H1 (cell line): Measurements from ENCODE around the gene ARG2. TPM values are rescaled to one million over a fixed set of nuclear protein-coding genes. Genes with fewer than 3 reads are reported as not detected.

Source experiments
- CTCF ChIA-PET: fragments of 300-600 bp; sonication (Branson Sonifier 250); formaldehyde crosslinking; loops from one replicate; lab custom pipeline; 2021; ENCODE audit not compliant: partially characterized antibody; lab: Charles Lee
- POLR2A ChIA-PET: fragments of 300-600 bp; sonication (Branson Sonifier 250); formaldehyde crosslinking; loops from one replicate; lab custom pipeline; 2021; ENCODE audit warnings: inconsistent platforms; ENCODE audit not compliant: partially characterized antibody; lab: Charles Lee
- DNase-seq, 2 experiments: peaks; one replicate each; pipeline versions ENCODE4 v3.0.0 to v3.0.0-alpha.2; 2010 to 2022; ENCODE audit warnings: low spot score in 2 of 2, low read depth in 1 of 2, mixed read lengths in 1 of 2
- FAIRE-seq: peaks from 2 replicates; lab custom pipeline; 2011; peaks lifted over from hg19 to GRCh38; lab: Jason Lieb, UNC
- H2AFZ ChIP-seq: 2 replicates; pipeline ENCODE4 v1.8.1; 2012; ENCODE audit warnings: low read length, inconsistent platforms
- H2AK5ac ChIP-seq: 2 replicates; pipeline ENCODE4 v1.6.1; 2013; ENCODE audit warnings: low read depth, low read length
- H2BK120ac ChIP-seq: replicated peaks from 2 replicates; pipeline ENCODE3; 2013; ENCODE audit warnings: low read depth, low read length, inconsistent platforms
- H2BK12ac ChIP-seq: 2 replicates; pipeline ENCODE4 v1.6.1; 2013; ENCODE audit warnings: low read depth, low read length
- H2BK15ac ChIP-seq: 2 replicates; pipeline ENCODE4 v1.6.1; 2013; ENCODE audit warnings: low read length
- H2BK20ac ChIP-seq: 2 replicates; pipeline ENCODE4 v1.6.1; 2013; ENCODE audit warnings: low read length
- H2BK5ac ChIP-seq: 2 replicates; pipeline ENCODE4 v1.6.1; 2013; ENCODE audit warnings: low read depth, low read length
- H3K14ac ChIP-seq: 2 replicates; pipeline ENCODE4 v1.6.1; 2013; ENCODE audit warnings: inconsistent platforms; ENCODE audit not compliant: insufficient read length
- H3K18ac ChIP-seq: 2 replicates; pipeline ENCODE4 v1.6.1; 2013; ENCODE audit warnings: low read length; ENCODE audit errors: extremely low read depth
- H3K23ac ChIP-seq: 2 replicates; pipeline ENCODE4 v1.6.1; 2013; ENCODE audit warnings: inconsistent platforms; ENCODE audit not compliant: insufficient read length
- H3K23me2 ChIP-seq: 2 replicates; pipeline ENCODE4 v1.6.1; 2013; ENCODE audit warnings: low read depth, low read length
- H3K27ac ChIP-seq: 2 replicates; pipeline ENCODE4 v1.6.1; 2011; ENCODE audit warnings: low read depth, low read length, inconsistent platforms
- H3K27me3 ChIP-seq, 4 experiments: replicated peaks in 1 of 4; 1 replicate in 1 of 4; 2 replicates in 3 of 4; pipeline versions ENCODE4 v1.6.1 to v1.8.1; 2011 to 2013; ENCODE audit warnings: low read length in 3 of 4, mild to moderate bottlenecking in 3 of 4, inconsistent platforms in 2 of 4, mixed read lengths in 2 of 4, moderate library complexity in 1 of 4; ENCODE audit not compliant: control insufficient read depth in 3 of 4, insufficient read depth in 3 of 4; ENCODE audit errors: extremely low read depth in 1 of 4
- H3K36me3 ChIP-seq, 4 experiments: 2 replicates each; pipeline versions ENCODE4 v1.6.1 to v1.8.1; 2011 to 2013; ENCODE audit warnings: mild to moderate bottlenecking in 4 of 4, low read length in 3 of 4, moderate library complexity in 2 of 4, control low read depth in 1 of 4, inconsistent platforms in 1 of 4; ENCODE audit not compliant: insufficient read depth in 4 of 4, control insufficient read depth in 2 of 4
- H3K4ac ChIP-seq: replicated peaks from 2 replicates; pipeline ENCODE3; 2013; ENCODE audit warnings: low read length, low read depth, mixed read lengths, inconsistent platforms; ENCODE audit not compliant: insufficient read length
- H3K4me1 ChIP-seq, 4 experiments: replicated peaks in 1 of 4; 1 replicate in 1 of 4; 2 replicates in 3 of 4; pipeline versions ENCODE4 v1.6.1 to v1.8.1; 2011 to 2013; ENCODE audit warnings: low read length in 3 of 4, inconsistent platforms in 2 of 4, mixed read lengths in 1 of 4; ENCODE audit not compliant: insufficient read depth in 4 of 4, control insufficient read depth in 3 of 4
- H3K4me2 ChIP-seq, 2 experiments: 2 replicates each; pipeline versions ENCODE4 v1.6.1 to v1.8.1; 2011 to 2013; ENCODE audit warnings: low read depth in 2 of 2, low read length in 2 of 2, control low read depth in 1 of 2, inconsistent platforms in 1 of 2, mild to moderate bottlenecking in 1 of 2; ENCODE audit not compliant: insufficient read depth in 1 of 2
- H3K4me3 ChIP-seq, 4 experiments: fragments of 200-600, 300-600 bp in 1 of 4; sonication (generic), shearing (Covaris generic), sonication (Bioruptor Twin) in 1 of 4; 2 replicates each; pipeline versions ENCODE4 v1.5.1 to v1.8.1; 2011 to 2016; ENCODE audit warnings: low read length in 4 of 4, low read depth in 3 of 4, control low read depth in 2 of 4, inconsistent platforms in 2 of 4, mild to moderate bottlenecking in 2 of 4, mixed read lengths in 1 of 4, moderate library complexity in 1 of 4; ENCODE audit not compliant: insufficient read depth in 2 of 4; ENCODE audit errors: extremely low read depth in 1 of 4
- H3K56ac ChIP-seq: replicated peaks from 2 replicates; pipeline ENCODE3; 2013; ENCODE audit warnings: low read depth, mild to moderate bottlenecking, mixed read lengths, low read length, inconsistent platforms; ENCODE audit not compliant: insufficient read length
- H3K79me1 ChIP-seq: 2 replicates; pipeline ENCODE4 v1.6.1; 2013; ENCODE audit warnings: low read depth, low read length, control low read depth
- H3K79me2 ChIP-seq, 2 experiments: 2 replicates each; pipeline versions ENCODE4 v1.6.1 to v1.8.1; 2012 to 2013; ENCODE audit warnings: low read length in 2 of 2, mild to moderate bottlenecking in 2 of 2, inconsistent platforms in 1 of 2; ENCODE audit not compliant: insufficient read depth in 2 of 2, control insufficient read depth in 1 of 2
- H3K9ac ChIP-seq, 4 experiments: replicated peaks in 1 of 4; 1 replicate in 1 of 4; 2 replicates in 3 of 4; pipeline versions ENCODE4 v1.6.1 to v1.8.1; 2011 to 2013; ENCODE audit warnings: low read depth in 3 of 4, low read length in 3 of 4, control low read depth in 2 of 4, mild to moderate bottlenecking in 2 of 4, moderate library complexity in 2 of 4, inconsistent platforms in 1 of 4; ENCODE audit errors: extremely low read depth in 1 of 4
- H3K9me3 ChIP-seq, 2 experiments: 2 replicates each; pipeline versions ENCODE4 v1.6.1 to v1.8.1; 2012 to 2013; ENCODE audit warnings: mild to moderate bottlenecking in 2 of 2, moderate library complexity in 2 of 2, control low read depth in 1 of 2, inconsistent platforms in 1 of 2, low read depth in 1 of 2, low read length in 1 of 2, mixed read lengths in 1 of 2; ENCODE audit not compliant: insufficient read depth in 2 of 2
- H4K20me1 ChIP-seq, 2 experiments: replicated peaks in 1 of 2; 2 replicates each; pipeline versions ENCODE3 to v1.8.1; 2011 to 2013; ENCODE audit warnings: inconsistent platforms in 2 of 2, low read length in 2 of 2, mild to moderate bottlenecking in 1 of 2; ENCODE audit not compliant: insufficient read depth in 2 of 2, control insufficient read depth in 1 of 2
- H4K5ac ChIP-seq: 2 replicates; pipeline ENCODE4 v1.6.1; 2013; ENCODE audit warnings: low read length, low read depth, mixed read lengths, inconsistent platforms; ENCODE audit not compliant: insufficient read length
- H4K8ac ChIP-seq: 2 replicates; pipeline ENCODE4 v1.8.0; 2013; ENCODE audit warnings: mild to moderate bottlenecking, moderate library complexity, low read length, inconsistent platforms; ENCODE audit not compliant: insufficient read depth; ENCODE audit errors: extremely low read depth
- H4K91ac ChIP-seq: replicated peaks from 2 replicates; pipeline ENCODE3; 2013; ENCODE audit warnings: low read length, mixed read lengths, inconsistent platforms; ENCODE audit not compliant: insufficient read length
- FOSL1 ChIP-seq: IDR thresholded peaks from 2 replicates; pipeline ENCODE4 v1.6.1; 2011; ENCODE audit warnings: mild to moderate bottlenecking, low read depth, low read length, moderate library complexity; ENCODE audit not compliant: insufficient read depth
- WGBS, 2 experiments: shearing (Covaris generic) in 1 of 2; methylation state at CpG; one replicate each; pipeline versions ENCODE4 v1.1.6 to v1.1.7; 2013 to 2015; ENCODE audit warnings: low lambda C conversion rate in 2 of 2, mixed read lengths in 2 of 2, inconsistent platforms in 1 of 2, low coverage in 1 of 2, missing lambda C conversion rate in 1 of 2; ENCODE audit not compliant: insufficient replicate concordance in 2 of 2, insufficient coverage in 1 of 2, insufficient read length in 1 of 2; ENCODE audit errors: extremely low coverage in 1 of 2, missing lambda C conversion rate in 1 of 2; 5-methylcytosine and 5-hydroxymethylcytosine counted together
- polyA plus RNA-seq, 7 experiments: library from polyadenylated mRNA; depleted of rRNA in 3 of 7; stranded (reverse) in 5 of 7; unstranded in 2 of 7; fragments of >200 nt in 5 of 7; fragments of 200-250 nt in 2 of 7; gene quantifications; 1 replicate in 5 of 7; 2 replicates in 1 of 7; 4 replicates in 1 of 7; pipeline versions ENCODE4 v1.2.1 to v1.2.3, GENCODE V29; 2011 to 2013; ENCODE audit warnings: missing spikeins in 2 of 7, mixed read lengths in 2 of 7
- total RNA-seq: library from RNA; stranded (reverse); fragmentation: NEBNext Ultra II Directional; extraction: Animal tissue kit (Norgen Biotek cat#: 25700); gene quantifications from 2 replicates; pipeline ENCODE4 v1.2.1, GENCODE V29; 2021
- TF ChIP-seq, protein P1 (sequence below): IDR thresholded peaks from 2 replicates; pipeline ENCODE4 v1.6.1; 2012; ENCODE audit warnings: inconsistent platforms
- TF ChIP-seq, protein P2 (sequence below): IDR thresholded peaks from 2 replicates; pipeline ENCODE4 v1.6.1; 2012; ENCODE audit warnings: inconsistent platforms
- TF ChIP-seq, protein P3 (sequence below): IDR thresholded peaks from 2 replicates; pipeline ENCODE4 v1.6.1; 2012; ENCODE audit warnings: low read length, inconsistent platforms

ARG2 gene
- total and polyA plus RNA-seq, 2 of the 8 experiments (the other 6 are each of a cell fraction or from before 2014, with no cell fraction given): 49.9 to 59.1 TPM

DNA sequence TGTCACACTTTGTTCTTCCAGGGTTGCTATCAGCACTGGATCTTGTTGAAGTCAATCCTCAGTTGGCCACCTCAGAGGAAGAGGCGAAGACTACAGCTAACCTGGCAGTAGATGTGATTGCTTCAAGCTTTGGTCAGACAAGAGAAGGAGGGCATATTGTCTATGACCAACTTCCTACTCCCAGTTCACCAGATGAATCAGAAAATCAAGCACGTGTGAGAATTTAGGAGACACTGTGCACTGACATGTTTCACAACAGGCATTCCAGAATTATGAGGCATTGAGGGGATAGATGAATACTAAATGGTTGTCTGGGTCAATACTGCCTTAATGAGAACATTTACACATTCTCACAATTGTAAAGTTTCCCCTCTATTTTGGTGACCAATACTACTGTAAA is 31.0 kb downstream of the ARG2 start:
- H3K18ac ChIP-seq: no peak overlapping the region
- H2BK15ac ChIP-seq: no peak overlapping the region
- H3K23me2 ChIP-seq: no peaks in the 10 kb centered on the region
- ChIA-PET POLR2A (no interaction called here), CTCF (interaction anchor here (1.7 to 5.8 kb wide), 2 partner anchors 16 to 67 kb away, joined by 6 to 34 read pairs; no protein-coding TSS in a partner anchor)
- H3K4me1 ChIP-seq: no peaks in the 10 kb centered on the region
- H3K9me3 ChIP-seq: no peaks in the 10 kb centered on the region
- no peak overlapping the region for H3K9ac ChIP-seq
- H2AK5ac ChIP-seq: no peak overlapping the region
- no peak overlapping the region for H3K4ac ChIP-seq
- no peak overlapping the region for H3K4me3 ChIP-seq
- H3K79me1 ChIP-seq: no peaks in the 10 kb centered on the region
- FAIRE-seq: no peak
- no peak overlapping the region for H2AFZ ChIP-seq
- H4K20me1 ChIP-seq: no peaks in the 10 kb centered on the region
- H3K4me2 ChIP-seq: no peak overlapping the region
- no peak overlapping the region for H4K91ac ChIP-seq
- no peak overlapping the region for H3K23ac ChIP-seq
- no peak overlapping the region for H4K5ac ChIP-seq
- H2BK5ac ChIP-seq: no peak overlapping the region
- no peak overlapping the region for H2BK12ac ChIP-seq
- no peak overlapping the region for H3K14ac ChIP-seq
- H3K79me2 ChIP-seq: no peaks in the 10 kb centered on the region
- no peak overlapping the region for H3K56ac ChIP-seq
- H2BK20ac ChIP-seq: no peak overlapping the region
- H3K27me3 ChIP-seq: no peaks in the 10 kb centered on the region
- 92% methylated on average over 2 of the region's 2 CpGs; no CpG with 5 or more reads in 1 of the 2 experiments for WGBS, 2 experiments
- no peak for TF ChIP-seq FOSL1
- TF ChIP-seq, protein P1, sequence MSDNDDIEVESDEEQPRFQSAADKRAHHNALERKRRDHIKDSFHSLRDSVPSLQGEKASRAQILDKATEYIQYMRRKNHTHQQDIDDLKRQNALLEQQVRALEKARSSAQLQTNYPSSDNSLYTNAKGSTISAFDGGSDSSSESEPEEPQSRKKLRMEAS: no peak
- TF ChIP-seq, protein P2, sequence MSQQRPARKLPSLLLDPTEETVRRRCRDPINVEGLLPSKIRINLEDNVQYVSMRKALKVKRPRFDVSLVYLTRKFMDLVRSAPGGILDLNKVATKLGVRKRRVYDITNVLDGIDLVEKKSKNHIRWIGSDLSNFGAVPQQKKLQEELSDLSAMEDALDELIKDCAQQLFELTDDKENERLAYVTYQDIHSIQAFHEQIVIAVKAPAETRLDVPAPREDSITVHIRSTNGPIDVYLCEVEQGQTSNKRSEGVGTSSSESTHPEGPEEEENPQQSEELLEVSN: no peak
- TF ChIP-seq, protein P3, sequence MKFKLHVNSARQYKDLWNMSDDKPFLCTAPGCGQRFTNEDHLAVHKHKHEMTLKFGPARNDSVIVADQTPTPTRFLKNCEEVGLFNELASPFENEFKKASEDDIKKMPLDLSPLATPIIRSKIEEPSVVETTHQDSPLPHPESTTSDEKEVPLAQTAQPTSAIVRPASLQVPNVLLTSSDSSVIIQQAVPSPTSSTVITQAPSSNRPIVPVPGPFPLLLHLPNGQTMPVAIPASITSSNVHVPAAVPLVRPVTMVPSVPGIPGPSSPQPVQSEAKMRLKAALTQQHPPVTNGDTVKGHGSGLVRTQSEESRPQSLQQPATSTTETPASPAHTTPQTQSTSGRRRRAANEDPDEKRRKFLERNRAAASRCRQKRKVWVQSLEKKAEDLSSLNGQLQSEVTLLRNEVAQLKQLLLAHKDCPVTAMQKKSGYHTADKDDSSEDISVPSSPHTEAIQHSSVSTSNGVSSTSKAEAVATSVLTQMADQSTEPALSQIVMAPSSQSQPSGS: no peak
- H3K36me3 ChIP-seq: peaks cover 20 to 80% (median 58%) of the 10 kb centered on the region in 4 experiments
- no peak overlapping the region for H2BK120ac ChIP-seq
- DNase-seq: no peak
- H4K8ac ChIP-seq: no peak overlapping the region
- no peak overlapping the region for H3K27ac ChIP-seq
